GM12873 (cell line): ENCODE data around the gene IL4R.

Experiments used
- CTCF ChIP-seq: IDR thresholded peaks from 2 replicates; pipeline ENCODE4 v1.5.1; 2012; ENCODE audit warnings: low read depth, mild to moderate bottlenecking, moderate library complexity, low read length, control low read depth; ENCODE audit not compliant: insufficient read depth; ENCODE audit errors: missing control alignments

The IL4R gene

GRCh38 chr16:27406511-27407128 lies 92.8 kb downstream of the IL4R start:
- no peak for TF ChIP-seq CTCF

GRCh38 chr16:27407133-27407532 lies 93.4 kb downstream of the IL4R start:
- no peak for TF ChIP-seq CTCF

GRCh38 chr16:27408012-27408601 lies 94.3 kb downstream of the IL4R start:
- no peak for TF ChIP-seq CTCF

- no peak for TF ChIP-seq CTCF
These were observed 94.8 kb downstream of the IL4R start for GRCh38 chr16:27408602-27409031.

- TF ChIP-seq CTCF = no peak
These were observed 97.0 kb downstream of the IL4R start for GRCh38 chr16:27410761-27411160.

- TF ChIP-seq CTCF = no peak
These were observed 100.2 kb downstream of the IL4R start for GRCh38 chr16:27413956-27414355.
